ENCODE results near the gene TRAPPC14. TPM values are rescaled to one million over a fixed set of nuclear protein-coding genes. Genes with fewer than 3 reads are reported as not detected.

The TRAPPC14 gene
- total and polyA plus RNA-seq, 2 of the 13 experiments (the other 11 are each of a cell fraction or from before 2014, with no cell fraction given) = 4.7 to 9.6 TPM

DNA sequence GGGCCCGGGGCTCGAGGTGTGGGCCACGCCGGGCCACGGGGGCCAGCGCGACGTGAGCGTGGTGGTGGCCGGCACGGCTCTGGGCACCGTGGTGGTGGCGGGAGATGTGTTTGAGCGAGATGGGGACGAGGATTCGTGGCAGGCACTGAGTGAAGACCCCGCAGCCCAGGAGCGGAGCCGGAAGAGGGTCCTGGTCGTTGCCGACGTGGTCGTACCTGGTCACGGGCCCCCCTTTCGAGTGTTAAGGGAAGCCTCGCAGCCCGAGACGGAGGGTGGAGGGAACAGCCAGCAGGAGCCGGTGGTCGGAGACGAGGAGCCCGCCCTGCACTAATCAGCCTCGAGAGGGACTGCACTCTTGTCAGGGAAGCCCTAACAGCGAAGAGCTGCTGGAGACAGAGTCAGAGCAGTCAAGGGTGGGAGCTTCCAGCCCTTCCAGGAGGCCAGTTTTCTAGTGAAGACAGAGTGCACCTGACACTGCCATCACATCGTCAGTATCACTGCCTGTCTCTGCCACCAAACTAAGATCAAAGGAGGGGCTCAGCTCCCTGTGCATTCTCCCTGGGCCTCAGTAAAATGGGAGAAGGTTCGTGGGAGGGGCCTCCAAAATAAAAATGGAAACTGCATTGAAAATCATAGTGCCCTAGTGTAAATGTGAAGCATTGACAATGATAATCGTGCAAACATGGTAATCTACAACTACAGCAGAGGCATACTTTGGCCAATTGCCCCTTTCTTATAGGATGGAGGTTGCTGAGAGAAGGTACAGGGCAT is 30.5 kb downstream of the TRAPPC14 start (continued):
- no peak for TF ChIP-seq ZNF766 (CRISPR knock-in tag; IDR thresholded peaks at IDR 0.05; ENCODE audit: borderline replicate concordance)
- TF ChIP-seq, protein P1, sequence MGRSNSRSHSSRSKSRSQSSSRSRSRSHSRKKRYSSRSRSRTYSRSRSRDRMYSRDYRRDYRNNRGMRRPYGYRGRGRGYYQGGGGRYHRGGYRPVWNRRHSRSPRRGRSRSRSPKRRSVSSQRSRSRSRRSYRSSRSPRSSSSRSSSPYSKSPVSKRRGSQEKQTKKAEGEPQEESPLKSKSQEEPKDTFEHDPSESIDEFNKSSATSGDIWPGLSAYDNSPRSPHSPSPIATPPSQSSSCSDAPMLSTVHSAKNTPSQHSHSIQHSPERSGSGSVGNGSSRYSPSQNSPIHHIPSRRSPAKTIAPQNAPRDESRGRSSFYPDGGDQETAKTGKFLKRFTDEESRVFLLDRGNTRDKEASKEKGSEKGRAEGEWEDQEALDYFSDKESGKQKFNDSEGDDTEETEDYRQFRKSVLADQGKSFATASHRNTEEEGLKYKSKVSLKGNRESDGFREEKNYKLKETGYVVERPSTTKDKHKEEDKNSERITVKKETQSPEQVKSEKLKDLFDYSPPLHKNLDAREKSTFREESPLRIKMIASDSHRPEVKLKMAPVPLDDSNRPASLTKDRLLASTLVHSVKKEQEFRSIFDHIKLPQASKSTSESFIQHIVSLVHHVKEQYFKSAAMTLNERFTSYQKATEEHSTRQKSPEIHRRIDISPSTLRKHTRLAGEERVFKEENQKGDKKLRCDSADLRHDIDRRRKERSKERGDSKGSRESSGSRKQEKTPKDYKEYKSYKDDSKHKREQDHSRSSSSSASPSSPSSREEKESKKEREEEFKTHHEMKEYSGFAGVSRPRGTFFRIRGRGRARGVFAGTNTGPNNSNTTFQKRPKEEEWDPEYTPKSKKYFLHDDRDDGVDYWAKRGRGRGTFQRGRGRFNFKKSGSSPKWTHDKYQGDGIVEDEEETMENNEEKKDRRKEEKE (IDR thresholded peaks at IDR 0.05) = no peak
- no peak for TF ChIP-seq MED1 (CRISPR knock-in tag; IDR thresholded peaks at IDR 0.05)
- TF ChIP-seq HMG20B (CRISPR knock-in tag; conservative IDR thresholded peaks at IDR 0.05) = no peak
- no peak for TF ChIP-seq NR2F1 (CRISPR knock-in tag; IDR thresholded peaks at IDR 0.05)
- TF ChIP-seq ZNF350 (CRISPR knock-in tag; IDR thresholded peaks at IDR 0.05; ENCODE audit: borderline replicate concordance, low read depth) = no peak
- TF ChIP-seq MAFK (conservative IDR thresholded peaks at IDR 0.05 in 1 of 2, IDR thresholded peaks at IDR 0.05 in 1 of 2; ENCODE audit: low read length in 2 of 2) = no peak
- no peak for TF ChIP-seq WIZ (CRISPR knock-in tag; IDR thresholded peaks at IDR 0.05)
- TF ChIP-seq, protein P2, sequence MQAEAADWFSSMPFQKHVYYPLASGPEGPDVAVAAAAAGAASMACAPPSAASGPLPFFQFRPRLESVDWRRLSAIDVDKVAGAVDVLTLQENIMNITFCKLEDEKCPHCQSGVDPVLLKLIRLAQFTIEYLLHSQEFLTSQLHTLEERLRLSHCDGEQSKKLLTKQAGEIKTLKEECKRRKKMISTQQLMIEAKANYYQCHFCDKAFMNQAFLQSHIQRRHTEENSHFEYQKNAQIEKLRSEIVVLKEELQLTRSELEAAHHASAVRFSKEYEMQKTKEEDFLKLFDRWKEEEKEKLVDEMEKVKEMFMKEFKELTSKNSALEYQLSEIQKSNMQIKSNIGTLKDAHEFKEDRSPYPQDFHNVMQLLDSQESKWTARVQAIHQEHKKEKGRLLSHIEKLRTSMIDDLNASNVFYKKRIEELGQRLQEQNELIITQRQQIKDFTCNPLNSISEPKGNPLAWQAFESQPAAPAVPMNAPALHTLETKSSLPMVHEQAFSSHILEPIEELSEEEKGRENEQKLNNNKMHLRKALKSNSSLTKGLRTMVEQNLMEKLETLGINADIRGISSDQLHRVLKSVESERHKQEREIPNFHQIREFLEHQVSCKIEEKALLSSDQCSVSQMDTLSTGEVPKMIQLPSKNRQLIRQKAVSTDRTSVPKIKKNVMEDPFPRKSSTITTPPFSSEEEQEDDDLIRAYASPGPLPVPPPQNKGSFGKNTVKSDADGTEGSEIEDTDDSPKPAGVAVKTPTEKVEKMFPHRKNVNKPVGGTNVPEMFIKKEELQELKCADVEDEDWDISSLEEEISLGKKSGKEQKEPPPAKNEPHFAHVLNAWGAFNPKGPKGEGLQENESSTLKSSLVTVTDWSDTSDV (CRISPR knock-in tag; IDR thresholded peaks at IDR 0.05) = peak; percentile 44; the same call in 1 of the 2 replicates
- TF ChIP-seq ZEB1 (IDR thresholded peaks at IDR 0.05; ENCODE audit: insufficient replicate concordance, low read depth) = no peak
- no peak for TF ChIP-seq FOXM1 (CRISPR knock-in tag; IDR thresholded peaks at IDR 0.05)
- TF ChIP-seq TSC22D2 (CRISPR knock-in tag; IDR thresholded peaks at IDR 0.05; ENCODE audit: borderline replicate concordance) = no peak
- no peak for TF ChIP-seq ZNF644 (CRISPR knock-in tag; IDR thresholded peaks at IDR 0.05; ENCODE audit: low read depth)
- TF ChIP-seq TARDBP (CRISPR knock-in tag; IDR thresholded peaks at IDR 0.05) = no peak
- TF ChIP-seq HNRNPLL (IDR thresholded peaks at IDR 0.05; ENCODE audit: low read depth, low read length, poor library complexity, severe bottlenecking) = no peak
- no peak for TF ChIP-seq GABPB1 (CRISPR knock-in tag; IDR thresholded peaks at IDR 0.05)
- TF ChIP-seq ZNF549 (CRISPR knock-in tag; IDR thresholded peaks at IDR 0.05) = no peak
- TF ChIP-seq RFX3 (CRISPR knock-in tag; IDR thresholded peaks at IDR 0.05) = no peak
- no peak for TF ChIP-seq ZNF446 (CRISPR knock-in tag; IDR thresholded peaks at IDR 0.05)
- no peak for TF ChIP-seq MBD4 (IDR thresholded peaks at IDR 0.05; ENCODE audit: borderline replicate concordance, low read length)
- 0 out of 2 replicates have a peak, but pooled peaks have one; percentile 15 for TF ChIP-seq TBX2 (CRISPR knock-in tag; IDR thresholded peaks at IDR 0.05; ENCODE audit: borderline replicate concordance)
- no peak for TF ChIP-seq ZSCAN20 (CRISPR knock-in tag; IDR thresholded peaks at IDR 0.05; ENCODE audit: borderline replicate concordance)
- no peak for TF ChIP-seq CHD4 (IDR thresholded peaks at IDR 0.05; ENCODE audit: borderline replicate concordance, low read length)
- TF ChIP-seq KDM6A (CRISPR knock-in tag; IDR thresholded peaks at IDR 0.05; ENCODE audit: low read depth) = no peak
- 0 out of 2 replicates have a peak, but pooled peaks have one; percentile 12 for TF ChIP-seq ATF7-NPFF (CRISPR knock-in tag; IDR thresholded peaks at IDR 0.05; ENCODE audit: low read depth)
- TF ChIP-seq PLRG1 (conservative IDR thresholded peaks at IDR 0.05) = no peak
- no peak for TF ChIP-seq RFXANK (CRISPR knock-in tag; IDR thresholded peaks at IDR 0.05)
- TF ChIP-seq ELF4 (CRISPR knock-in tag; IDR thresholded peaks at IDR 0.05; ENCODE audit: borderline replicate concordance) = no peak

All from HepG2 (cell line).